Spinal cord (tissue), 10 donors: ENCODE results near the gene C1orf21. TPM values are rescaled to one million over a fixed set of nuclear protein-coding genes. Genes with fewer than 3 reads are reported as not detected.
A peak's percentile ranks its signal among the peaks of the same experiment; 100 is the strongest.

Source experiments
- DNase-seq, 6 donors: peaks; one replicate each; pipeline versions ENCODE4 v3.0.0 to v3.0.0-alpha.2; 2013 to 2015; ENCODE audit warnings: low spot score in 6 of 6, low read depth in 4 of 6
- H3K27ac ChIP-seq: one replicate; pipeline ENCODE4 v1.5.1; 2013; ENCODE audit warnings: low read depth, low read length, control low read depth
- H3K27me3 ChIP-seq: one replicate; pipeline ENCODE4 v1.6.1; 2013; ENCODE audit warnings: low read length; ENCODE audit not compliant: control insufficient read depth, insufficient read depth
- H3K36me3 ChIP-seq: one replicate; pipeline ENCODE4 v1.6.1; 2013; ENCODE audit warnings: low read length; ENCODE audit not compliant: control insufficient read depth, insufficient read depth
- H3K4me1 ChIP-seq: one replicate; pipeline ENCODE4 v1.6.1; 2013; ENCODE audit warnings: low read length; ENCODE audit not compliant: control insufficient read depth, insufficient read depth
- H3K4me3 ChIP-seq: one replicate; pipeline ENCODE4 v1.5.1; 2013; ENCODE audit warnings: low read depth, low read length, control low read depth
- H3K9me3 ChIP-seq: one replicate; pipeline ENCODE4 v1.6.1; 2013; ENCODE audit warnings: low read length; ENCODE audit not compliant: control insufficient read depth, insufficient read depth
- WGBS: methylation state at CpG from one replicate; pipeline ENCODE4 v1.1.5; 2013; ENCODE audit warnings: missing lambda C conversion rate; ENCODE audit not compliant: insufficient coverage; 5-methylcytosine and 5-hydroxymethylcytosine counted together
- polyA plus RNA-seq, 2 donors: library from polyadenylated mRNA; unstranded; fragments of 120-200 nt; gene quantifications; one replicate each; pipeline ENCODE4 v1.2.1, GENCODE V29; 2013; ENCODE audit not compliant: insufficient read length in 2 of 2
- total RNA-seq, 2 donors: library from RNA; depleted of rRNA in 1 of 2; stranded (reverse); fragments of 120-200 nt in 1 of 2; fragments of >200 nt in 1 of 2; gene quantifications; one replicate each; pipeline versions ENCODE4 v1.2.3 to v1.2.4, GENCODE V29; 2013 to 2014
- donor health status: healthy.

The C1orf21 gene
- total and polyA plus RNA-seq, 4 donors: 17.6 to 55.5 (median 31.9) TPM

- Histone ChIP-seq H3K36me3 (no peaks in the 10 kb centered on the region), H3K9me3 (no peaks in the 10 kb centered on the region), H3K27ac (no peak overlapping the region), H3K4me1 (no peaks in the 10 kb centered on the region), H3K27me3 (no peaks in the 10 kb centered on the region), H3K4me3 (no peak overlapping the region)
- no CpG with 5 or more reads among the region's 1 CpG for WGBS
- DNase-seq: no peak
Observed at GRCh38 chr1:184455786-184456185, 69.0 kb downstream of the C1orf21 start.

- Histone ChIP-seq H3K4me3 (no peak overlapping the region), H3K4me1 (no peaks in the 10 kb centered on the region)
- no CpG with 5 or more reads among the region's 3 CpGs for WGBS
Observed at GRCh38 chr1:184456189-184456588, 69.4 kb downstream of the C1orf21 start.

GRCh38 chr1:184457500-184457899, 70.7 kb downstream of the C1orf21 start:
- H3K4me1 ChIP-seq: no peaks in the 10 kb centered on the region
- H3K27ac ChIP-seq: no peak overlapping the region
- peak in 1 of 6 donors; percentile 90 for DNase-seq
- WGBS: 60% methylated on average over 1 of the region's 3 CpGs
- no peak overlapping the region for H3K4me3 ChIP-seq
- no peaks in the 10 kb centered on the region for H3K9me3 ChIP-seq
- H3K27me3 ChIP-seq: no peaks in the 10 kb centered on the region
- H3K36me3 ChIP-seq: no peaks in the 10 kb centered on the region

More at GRCh38 chr1:184456189-184456588, 69.4 kb downstream of the C1orf21 start:
- DNase-seq: no peak
- H3K27me3 ChIP-seq: no peaks in the 10 kb centered on the region
- H3K36me3 ChIP-seq: no peaks in the 10 kb centered on the region
- no peak overlapping the region for H3K27ac ChIP-seq
- H3K9me3 ChIP-seq: no peaks in the 10 kb centered on the region

- no peak overlapping the region for H3K27ac ChIP-seq
- H3K4me1 ChIP-seq: no peaks in the 10 kb centered on the region
- H3K36me3 ChIP-seq: no peaks in the 10 kb centered on the region
- H3K27me3 ChIP-seq: no peaks in the 10 kb centered on the region
- 96% methylated on average over 3 of the region's 5 CpGs for WGBS
- no peak for DNase-seq
- H3K9me3 ChIP-seq: no peaks in the 10 kb centered on the region
- H3K4me3 ChIP-seq: no peak overlapping the region
Observed at GRCh38 chr1:184461321-184461720, 74.5 kb downstream of the C1orf21 start.

GRCh38 chr1:184462155-184462554, 75.3 kb downstream of the C1orf21 start:
- no peak overlapping the region for H3K4me3 ChIP-seq
- peaks cover under 1% of the 10 kb centered on the region for H3K4me1 ChIP-seq
- no peak overlapping the region for H3K27ac ChIP-seq
- no peaks in the 10 kb centered on the region for H3K36me3 ChIP-seq
- WGBS: no CpG with 5 or more reads among the region's 3 CpGs
- H3K9me3 ChIP-seq: no peaks in the 10 kb centered on the region
- DNase-seq: no peak
- no peaks in the 10 kb centered on the region for H3K27me3 ChIP-seq

GRCh38 chr1:184462990-184463389, 76.2 kb downstream of the C1orf21 start:
- H3K4me1 ChIP-seq: peaks cover 4% of the 10 kb centered on the region
- no peak overlapping the region for H3K27ac ChIP-seq
- WGBS: 100% methylated on average over 1 of the region's 5 CpGs
- H3K4me3 ChIP-seq: no peak overlapping the region
- no peaks in the 10 kb centered on the region for H3K9me3 ChIP-seq
- DNase-seq: no peak
- no peaks in the 10 kb centered on the region for H3K27me3 ChIP-seq
- H3K36me3 ChIP-seq: no peaks in the 10 kb centered on the region

- peaks cover 4% of the 10 kb centered on the region for H3K4me1 ChIP-seq
- H3K27ac ChIP-seq: no peak overlapping the region
- WGBS: 78% methylated on average over 1 of the region's 1 CpG
- no peaks in the 10 kb centered on the region for H3K9me3 ChIP-seq
- DNase-seq: no peak
- no peaks in the 10 kb centered on the region for H3K36me3 ChIP-seq
- H3K4me3 ChIP-seq: no peak overlapping the region
- H3K27me3 ChIP-seq: no peaks in the 10 kb centered on the region
Observed at GRCh38 chr1:184463680-184464079, 76.9 kb downstream of the C1orf21 start.

GRCh38 chr1:184464757-184465156, 77.9 kb downstream of the C1orf21 start:
- peaks cover 7% of the 10 kb centered on the region for H3K4me1 ChIP-seq
- WGBS: 92% methylated on average over 2 of the region's 4 CpGs

GRCh38 chr1:184465489-184466146, 78.8 kb downstream of the C1orf21 start:
- no peaks in the 10 kb centered on the region for H3K36me3 ChIP-seq
- no peak overlapping the region for H3K4me3 ChIP-seq
- H3K27ac ChIP-seq: no peak overlapping the region
- H3K9me3 ChIP-seq: no peaks in the 10 kb centered on the region
- H3K27me3 ChIP-seq: no peaks in the 10 kb centered on the region
- 86% methylated on average over 2 of the region's 7 CpGs for WGBS
- H3K4me1 ChIP-seq: peaks cover 7% of the 10 kb centered on the region
- DNase-seq: no peak

More at GRCh38 chr1:184464757-184465156, 77.9 kb downstream of the C1orf21 start:
- no peaks in the 10 kb centered on the region for H3K36me3 ChIP-seq
- no peak for DNase-seq
- H3K27ac ChIP-seq: no peak overlapping the region
- H3K9me3 ChIP-seq: no peaks in the 10 kb centered on the region
- H3K27me3 ChIP-seq: no peaks in the 10 kb centered on the region
- H3K4me3 ChIP-seq: no peak overlapping the region

GRCh38 chr1:184467295-184467694, 80.5 kb downstream of the C1orf21 start:
- H3K36me3 ChIP-seq: no peaks in the 10 kb centered on the region
- H3K4me3 ChIP-seq: no peak overlapping the region
- H3K27ac ChIP-seq: no peak overlapping the region
- no peaks in the 10 kb centered on the region for H3K27me3 ChIP-seq
- DNase-seq: no peak
- H3K4me1 ChIP-seq: peaks cover 7% of the 10 kb centered on the region
- H3K9me3 ChIP-seq: no peaks in the 10 kb centered on the region
